ENCODE measurements around the gene FIBCD1. TPM values are rescaled to one million over a fixed set of nuclear protein-coding genes. Genes with fewer than 3 reads are reported as not detected.

Gene FIBCD1
- total RNA-seq, 2 donors from 2014 or later, result 0.20 to 4.6 TPM

DNA sequence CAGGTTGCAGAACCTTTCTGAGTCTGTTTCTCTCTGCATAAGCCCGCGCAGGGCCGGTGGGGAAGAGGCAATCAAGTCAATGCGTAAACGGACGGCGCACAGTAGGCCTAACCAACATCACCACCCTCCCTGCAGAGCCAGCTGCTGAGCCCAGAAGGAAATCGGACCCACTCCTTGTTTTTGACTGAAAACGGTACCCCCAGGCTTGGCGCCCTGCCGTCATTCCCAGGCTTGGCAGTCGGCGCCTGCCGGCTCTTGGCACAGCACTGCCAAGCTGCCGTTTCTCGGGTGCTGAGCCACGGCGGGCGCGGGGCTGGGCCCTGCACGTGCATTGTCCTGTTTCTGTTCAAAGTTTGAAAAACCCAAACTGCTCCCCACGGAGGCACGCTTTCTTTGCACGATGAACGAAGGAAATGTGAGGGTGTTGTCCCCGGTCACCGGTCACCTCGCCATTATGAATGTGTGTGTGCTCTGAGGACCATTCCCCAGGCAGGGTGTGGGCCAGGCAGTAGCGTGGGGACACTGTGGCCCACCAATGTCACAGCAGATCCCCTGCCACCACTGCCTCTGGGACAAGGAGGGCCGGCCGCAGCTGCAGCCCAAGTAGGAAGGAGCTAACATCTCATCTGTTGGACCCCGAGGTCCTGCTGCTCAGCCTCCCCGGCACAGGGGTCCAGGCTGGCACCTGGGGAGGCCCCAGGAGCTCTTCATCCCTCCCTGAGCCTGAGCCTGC lies 20.1 kb downstream of the FIBCD1 start:
- TF ChIP-seq CTCF (IDR thresholded peaks at IDR 0.05), result no peak
- Histone ChIP-seq H3K27me3 (no peaks in the 10 kb centered on the region), H3K36me3 (no peaks in the 10 kb centered on the region), H3K4me1 (no peaks in the 10 kb centered on the region), H3K4me3 (no peak overlapping the region), H3K27ac (no peak overlapping the region), H3K9me3 (no peaks in the 10 kb centered on the region)
- no peak for DNase-seq (ENCODE audit: low spot score)

DNA sequence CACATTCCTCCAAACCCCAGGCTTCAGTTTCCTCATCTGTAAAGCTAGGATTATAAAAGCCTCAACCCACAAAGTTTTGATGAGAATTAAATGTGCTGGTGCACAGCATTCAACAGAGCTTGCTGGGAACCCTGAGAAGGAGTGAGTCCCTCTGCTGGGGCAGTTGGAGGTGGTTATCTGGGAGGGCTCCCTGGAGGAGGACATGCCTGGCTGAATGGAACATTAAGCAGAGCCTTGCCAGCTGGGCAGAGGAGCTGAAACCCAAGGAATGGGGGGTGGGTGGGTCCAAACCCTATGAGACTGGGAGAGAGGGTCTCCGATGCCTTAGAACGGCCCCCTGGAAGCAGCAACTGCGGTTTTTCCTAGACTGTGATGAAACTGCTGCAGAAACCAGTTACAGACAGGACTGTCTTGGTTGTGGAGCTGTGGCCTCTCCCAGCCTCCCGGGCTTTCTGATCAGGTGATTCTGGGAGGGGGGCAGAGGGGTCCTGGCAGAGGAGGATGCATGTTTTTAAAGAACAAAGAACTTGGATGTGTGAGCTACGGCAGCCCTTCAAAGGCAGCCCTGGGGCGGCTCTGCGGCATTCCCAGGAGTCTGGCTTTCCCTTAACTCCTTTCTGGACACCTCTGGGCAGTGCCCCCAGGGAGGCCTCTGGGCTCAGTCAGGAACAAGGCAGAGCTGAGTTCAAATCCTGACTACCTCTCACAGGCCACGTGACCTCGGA lies 20.8 kb downstream of the FIBCD1 start:
- DNase-seq (ENCODE audit: low spot score), result no peak
- no peaks in the 10 kb centered on the region for H3K4me1 ChIP-seq
- H3K27ac ChIP-seq, result no peak overlapping the region
- H3K4me3 ChIP-seq, result no peak overlapping the region
- H3K36me3 ChIP-seq, result no peaks in the 10 kb centered on the region
- no peak for TF ChIP-seq CTCF (IDR thresholded peaks at IDR 0.05)
- no peaks in the 10 kb centered on the region for H3K9me3 ChIP-seq
- H3K27me3 ChIP-seq, result no peaks in the 10 kb centered on the region

- no peak for TF ChIP-seq CTCF (IDR thresholded peaks at IDR 0.05)
- no peak for DNase-seq (ENCODE audit: low spot score)
- Histone ChIP-seq H3K4me1 (no peaks in the 10 kb centered on the region), H3K4me3 (no peak overlapping the region), H3K27ac (no peak overlapping the region), H3K9me3 (no peaks in the 10 kb centered on the region), H3K36me3 (no peaks in the 10 kb centered on the region), H3K27me3 (no peaks in the 10 kb centered on the region)
These were observed 21.7 kb downstream of the FIBCD1 start for GRCh38 chr9:130917168-130917960.

DNA sequence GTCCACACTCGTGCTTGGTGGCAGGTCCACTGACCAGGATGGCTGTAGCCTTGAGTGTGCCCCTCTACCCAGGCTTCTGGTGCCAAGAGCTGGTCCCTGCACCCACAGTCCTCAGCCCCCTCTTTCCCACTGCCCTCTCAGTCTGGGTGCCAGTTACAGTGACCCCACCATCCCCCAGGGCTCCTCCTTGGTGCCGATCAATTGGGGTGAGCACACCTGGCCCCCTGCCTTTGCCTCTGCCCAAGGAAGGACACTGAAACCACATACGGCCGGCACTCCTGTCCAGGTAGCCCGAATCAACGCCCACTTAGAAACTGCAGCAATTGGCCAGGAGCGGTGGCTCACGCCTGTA lies 24.0 kb downstream of the FIBCD1 start:
- Histone ChIP-seq H3K9me3 (no peaks in the 10 kb centered on the region), H3K4me3 (no peak overlapping the region), H3K27ac (no peak overlapping the region), H3K27me3 (no peaks in the 10 kb centered on the region), H3K36me3 (no peaks in the 10 kb centered on the region), H3K4me1 (no peaks in the 10 kb centered on the region)
- no peak for DNase-seq (ENCODE audit: low spot score)
- no peak for TF ChIP-seq CTCF (IDR thresholded peaks at IDR 0.05)

DNA sequence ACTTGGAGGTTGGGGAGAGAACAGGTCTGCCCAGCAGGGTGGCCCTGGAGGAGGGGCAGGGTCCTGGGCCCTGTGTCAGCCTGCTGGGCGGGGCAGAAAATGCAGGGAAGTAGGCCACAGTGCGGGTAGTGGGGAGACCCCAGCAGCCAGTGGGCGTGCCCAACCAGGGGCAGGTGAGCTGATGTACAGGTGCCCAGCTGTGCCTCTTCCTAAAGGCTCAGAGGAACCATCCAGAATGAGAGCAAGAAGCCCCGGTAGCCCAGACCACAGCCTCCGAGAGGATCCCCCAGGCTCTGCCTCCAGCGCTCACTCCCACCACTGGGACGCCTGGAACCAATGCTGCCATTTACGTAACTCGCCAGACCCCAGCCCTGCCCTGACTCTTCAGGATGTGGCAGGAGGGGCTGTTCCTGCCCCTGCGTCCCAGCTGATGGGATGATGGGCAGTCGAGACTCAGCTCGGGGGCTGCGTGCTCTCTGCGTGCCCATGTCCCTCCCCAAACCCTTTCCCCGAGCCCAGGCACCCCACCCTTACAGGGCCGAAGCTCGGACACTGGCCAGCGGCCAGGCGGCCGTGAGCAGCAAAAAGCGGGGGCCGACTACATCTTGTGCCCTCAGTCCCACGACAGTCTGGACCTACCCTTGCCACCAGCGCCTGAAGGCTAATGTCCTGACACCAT lies 24.5 kb downstream of the FIBCD1 start:
- no peak for DNase-seq (ENCODE audit: low spot score)

More for the DNA sequence above, 24.5 kb downstream of the FIBCD1 start:
- no peak for TF ChIP-seq CTCF (IDR thresholded peaks at IDR 0.05)
- Histone ChIP-seq H3K9me3 (no peaks in the 10 kb centered on the region), H3K27me3 (no peaks in the 10 kb centered on the region), H3K4me1 (no peaks in the 10 kb centered on the region), H3K27ac (no peak overlapping the region), H3K4me3 (no peak overlapping the region), H3K36me3 (no peaks in the 10 kb centered on the region)
